ENCODE results near the gene CALHM4. TPM values are rescaled to one million over a fixed set of nuclear protein-coding genes. Genes with fewer than 3 reads are reported as not detected.

Gene CALHM4
- total and polyA plus RNA-seq, 2 experiments from 2014 or later, result not detected

GRCh38 chr6:116563830-116564229 lies 10.3 kb downstream of the CALHM4 start:
- Histone ChIP-seq H2AFZ (no peak overlapping the region), H3K9me2 (replicated peaks; ENCODE audit: insufficient read depth) (no peaks in the 10 kb centered on the region), H3K4me3 (no peak overlapping the region), H3K36me3 (replicated peaks; ENCODE audit: insufficient read depth, low read depth) (no peaks in the 10 kb centered on the region), H3K27me3 (no peaks in the 10 kb centered on the region), H3K79me2 (no peaks in the 10 kb centered on the region), H3K9me3 (ENCODE audit: low read depth) (no peaks in the 10 kb centered on the region), H3K27ac (no peak overlapping the region), H3K4me2 (no peak overlapping the region), H3K4me1 (ENCODE audit: insufficient read depth) (peaks cover 7% of the 10 kb centered on the region), H4K20me1 (ENCODE audit: insufficient read depth, poor library complexity, severe bottlenecking) (no peaks in the 10 kb centered on the region)
- TF ChIP-seq EZH2 (IDR thresholded peaks at IDR 0.05; ENCODE audit: borderline replicate concordance) (no peak), EZH2phosphoT487 (IDR thresholded peaks at IDR 0.05; ENCODE audit: low read depth, severe bottlenecking, unreplicated experiment) (no peak)
- TF ChIP-seq, protein P1, sequence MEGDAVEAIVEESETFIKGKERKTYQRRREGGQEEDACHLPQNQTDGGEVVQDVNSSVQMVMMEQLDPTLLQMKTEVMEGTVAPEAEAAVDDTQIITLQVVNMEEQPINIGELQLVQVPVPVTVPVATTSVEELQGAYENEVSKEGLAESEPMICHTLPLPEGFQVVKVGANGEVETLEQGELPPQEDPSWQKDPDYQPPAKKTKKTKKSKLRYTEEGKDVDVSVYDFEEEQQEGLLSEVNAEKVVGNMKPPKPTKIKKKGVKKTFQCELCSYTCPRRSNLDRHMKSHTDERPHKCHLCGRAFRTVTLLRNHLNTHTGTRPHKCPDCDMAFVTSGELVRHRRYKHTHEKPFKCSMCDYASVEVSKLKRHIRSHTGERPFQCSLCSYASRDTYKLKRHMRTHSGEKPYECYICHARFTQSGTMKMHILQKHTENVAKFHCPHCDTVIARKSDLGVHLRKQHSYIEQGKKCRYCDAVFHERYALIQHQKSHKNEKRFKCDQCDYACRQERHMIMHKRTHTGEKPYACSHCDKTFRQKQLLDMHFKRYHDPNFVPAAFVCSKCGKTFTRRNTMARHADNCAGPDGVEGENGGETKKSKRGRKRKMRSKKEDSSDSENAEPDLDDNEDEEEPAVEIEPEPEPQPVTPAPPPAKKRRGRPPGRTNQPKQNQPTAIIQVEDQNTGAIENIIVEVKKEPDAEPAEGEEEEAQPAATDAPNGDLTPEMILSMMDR (IDR thresholded peaks at IDR 0.05; ENCODE audit: poor library complexity), result no peak
- WGBS (ENCODE audit: low lambda C conversion rate, missing lambda C conversion rate), result 93% methylated on average over 9 of the region's 9 CpGs
- DNase-seq (ENCODE audit: low spot score), result no peak

GRCh38 chr6:116564311-116564710 lies 10.8 kb downstream of the CALHM4 start:
- WGBS (ENCODE audit: low lambda C conversion rate, missing lambda C conversion rate), result 85% methylated on average over 7 of the region's 7 CpGs
- no peaks in the 10 kb centered on the region for H4K20me1 ChIP-seq (ENCODE audit: insufficient read depth, poor library complexity, severe bottlenecking)
- no peaks in the 10 kb centered on the region for H3K79me2 ChIP-seq
- H3K27me3 ChIP-seq, result no peaks in the 10 kb centered on the region
- H3K4me2 ChIP-seq, result no peak overlapping the region
- TF ChIP-seq EZH2phosphoT487 (IDR thresholded peaks at IDR 0.05; ENCODE audit: low read depth, severe bottlenecking, unreplicated experiment) (no peak), EZH2 (IDR thresholded peaks at IDR 0.05; ENCODE audit: borderline replicate concordance) (no peak)
- TF ChIP-seq, protein P1 (IDR thresholded peaks at IDR 0.05; ENCODE audit: poor library complexity), result no peak
- H2AFZ ChIP-seq, result no peak overlapping the region
- no peak overlapping the region for H3K4me3 ChIP-seq
- H3K9me2 ChIP-seq (replicated peaks; ENCODE audit: insufficient read depth), result no peaks in the 10 kb centered on the region
- peaks cover 7% of the 10 kb centered on the region for H3K4me1 ChIP-seq (ENCODE audit: insufficient read depth)
- no peaks in the 10 kb centered on the region for H3K36me3 ChIP-seq (replicated peaks; ENCODE audit: insufficient read depth, low read depth)
- no peaks in the 10 kb centered on the region for H3K9me3 ChIP-seq (ENCODE audit: low read depth)
- DNase-seq (ENCODE audit: low spot score), result no peak
- no peak overlapping the region for H3K27ac ChIP-seq

GRCh38 chr6:116564921-116565872 lies 11.6 kb downstream of the CALHM4 start:
- Histone ChIP-seq H3K4me2 (no peak overlapping the region), H3K27ac (no peak overlapping the region), H3K36me3 (replicated peaks; ENCODE audit: insufficient read depth, low read depth) (no peaks in the 10 kb centered on the region), H3K4me3 (no peak overlapping the region), H4K20me1 (ENCODE audit: insufficient read depth, poor library complexity, severe bottlenecking) (no peaks in the 10 kb centered on the region), H3K9me2 (replicated peaks; ENCODE audit: insufficient read depth) (no peaks in the 10 kb centered on the region), H2AFZ (no peak overlapping the region), H3K79me2 (peaks cover 5% of the 10 kb centered on the region), H3K27me3 (no peaks in the 10 kb centered on the region), H3K4me1 (ENCODE audit: insufficient read depth) (peaks cover 12% of the 10 kb centered on the region), H3K9me3 (ENCODE audit: low read depth) (no peaks in the 10 kb centered on the region)
- no peak for DNase-seq (ENCODE audit: low spot score)
- TF ChIP-seq EZH2phosphoT487 (IDR thresholded peaks at IDR 0.05; ENCODE audit: low read depth, severe bottlenecking, unreplicated experiment) (no peak), EZH2 (IDR thresholded peaks at IDR 0.05; ENCODE audit: borderline replicate concordance) (no peak)
- TF ChIP-seq, protein P1 (IDR thresholded peaks at IDR 0.05; ENCODE audit: poor library complexity), result no peak
- 94% methylated on average over 30 of the region's 42 CpGs for WGBS (ENCODE audit: low lambda C conversion rate, missing lambda C conversion rate)
